K562 (cell line): ENCODE data around the gene PLEKHF1. TPM values are rescaled to one million over a fixed set of nuclear protein-coding genes. Genes with fewer than 3 reads are reported as not detected.
"Not testable (repeated sequence)": the region's sequence is repeated elsewhere in the genome, so short reads cannot be mapped to it uniquely, and the experiment has no call there.

ENCODE experiments used
- ATAC-seq: fragments of 200-7000 bp; cut with Tn5 transposase; 3 replicates; pipeline ENCODE4 v1.9.1; 2020; ENCODE audit warnings: moderate library complexity
- BruUV-seq: library from RNA; stranded (reverse); fragments of 400-500 nt; replicated peaks from 2 replicates; lab custom pipeline; 2021; lab: Mats Ljungman, UMichigan
- CTCF ChIA-PET: fragments of 300-600 bp; formaldehyde crosslinking; extraction: SDS; loops from one replicate; lab custom pipeline; 2021; ENCODE audit warnings: low intra/inter-chr PET ratio; lab: Yijun Ruan, JAX
- POLR2A ChIA-PET: fragments of 300-600, 350-650 bp; sonication (Branson Sonifier 250); formaldehyde crosslinking; extraction: SDS; loops from one replicate; lab custom pipeline; 2021; ENCODE audit warnings: antibody characterized with exemption, inconsistent platforms; lab: Yijun Ruan, JAX
- DNase-seq, 4 experiments: peaks; one replicate each; pipeline versions ENCODE4 v3.0.0 to v3.0.0-alpha.2; 2011 to 2018; ENCODE audit warnings: low spot score in 3 of 4, mixed read lengths in 3 of 4; ENCODE audit errors: extremely low read depth in 1 of 4
- FAIRE-seq: peaks from 2 replicates; lab custom pipeline; 2011; peaks lifted over from hg19 to GRCh38; lab: Jason Lieb, UNC
- H2AFZ ChIP-seq: 2 replicates; pipeline ENCODE4 v1.6.0; 2011; ENCODE audit warnings: low read depth, low read length, control low read depth, inconsistent platforms
- H3K27ac ChIP-seq: fragments of 200-600 bp; 3 replicates; pipeline ENCODE4 v1.8.0; 2011; ENCODE audit warnings: low read depth, mild to moderate bottlenecking, control low read depth, inconsistent platforms, low read length, moderate library complexity, mixed read lengths; ENCODE audit errors: extremely low read depth
- H3K27me3 ChIP-seq, 2 experiments: fragments of 300-600 bp in 1 of 2; 2 replicates in 1 of 2; 3 replicates in 1 of 2; pipeline versions ENCODE4 v1.6.0 to v1.8.0; 2011; ENCODE audit warnings: inconsistent platforms in 2 of 2, low read length in 2 of 2, mild to moderate bottlenecking in 1 of 2, mixed read lengths in 1 of 2, moderate library complexity in 1 of 2; ENCODE audit not compliant: control insufficient read depth in 2 of 2, insufficient read depth in 2 of 2
- H3K36me3 ChIP-seq: fragments of 300-600 bp; 3 replicates; pipeline ENCODE4 v1.8.0; 2011; ENCODE audit warnings: mild to moderate bottlenecking, low read length, inconsistent platforms; ENCODE audit not compliant: control insufficient read depth, insufficient read depth
- H3K4me1 ChIP-seq, 2 experiments: fragments of 200-600 bp in 1 of 2; replicated peaks in 1 of 2; 2 replicates in 1 of 2; 3 replicates in 1 of 2; pipeline versions ENCODE4 v1.5.1 to v1.8.0; 2011; ENCODE audit warnings: inconsistent platforms in 2 of 2, low read length in 2 of 2, mild to moderate bottlenecking in 1 of 2, mixed read lengths in 1 of 2, moderate library complexity in 1 of 2; ENCODE audit not compliant: control insufficient read depth in 2 of 2, insufficient read depth in 2 of 2
- H3K4me2 ChIP-seq: 2 replicates; pipeline ENCODE4 v1.6.1; 2011; ENCODE audit warnings: low read length, control low read depth, inconsistent platforms, mixed read lengths; ENCODE audit not compliant: insufficient read depth
- H3K4me3 ChIP-seq: fragments of 200-600 bp; sonication (generic), shearing (Covaris generic); 2 replicates; pipeline ENCODE4 v1.5.1; 2016; ENCODE audit warnings: control low read depth, inconsistent platforms
- H3K79me2 ChIP-seq: fragments of 200-600 bp; 3 replicates; pipeline ENCODE4 v1.8.0; 2011; ENCODE audit warnings: low read length, inconsistent platforms; ENCODE audit not compliant: control insufficient read depth, insufficient read depth
- H3K9ac ChIP-seq, 2 experiments: 2 replicates each; pipeline versions ENCODE4 v1.6.0 to v1.6.1; 2011; ENCODE audit warnings: low read depth in 2 of 2, low read length in 2 of 2, control low read depth in 1 of 2, inconsistent platforms in 1 of 2, mild to moderate bottlenecking in 1 of 2, mixed read lengths in 1 of 2; ENCODE audit not compliant: insufficient read depth in 1 of 2
- H3K9me1 ChIP-seq: one replicate; pipeline ENCODE4 v1.6.0; 2011; ENCODE audit warnings: inconsistent platforms, mild to moderate bottlenecking, low read length, moderate library complexity; ENCODE audit not compliant: control insufficient read depth, insufficient read depth
- H3K9me3 ChIP-seq: replicated peaks from 2 replicates; pipeline ENCODE4 v1.5.1; 2011; ENCODE audit warnings: low read depth, low read length, inconsistent platforms; ENCODE audit not compliant: control insufficient read depth, insufficient read depth
- H4K20me1 ChIP-seq: replicated peaks from 2 replicates; pipeline ENCODE4 v1.6.1; 2011; ENCODE audit warnings: low read length, inconsistent platforms, mixed read lengths; ENCODE audit not compliant: control insufficient read depth, insufficient read depth
- ADNP ChIP-seq: fragments of 200-800 bp; sonication (Bioruptor generic); IDR thresholded peaks from 2 replicates; pipeline ENCODE4 v1.6.1; 2016; ENCODE audit warnings: missing genetic modification characterization, missing compliant biosample characterization
- ARID1B ChIP-seq: fragments of 450-650 bp; IDR thresholded peaks from 2 replicates; pipeline ENCODE4 v1.6.1; 2016; ENCODE audit warnings: antibody characterized with exemption, mild to moderate bottlenecking, inconsistent platforms
- CEBPB ChIP-seq: fragments of 450-650 bp; IDR thresholded peaks from 2 replicates; pipeline ENCODE4 v1.6.1; 2016; ENCODE audit warnings: missing genetic modification characterization, missing compliant biosample characterization
- CEBPG ChIP-seq, 3 experiments: fragments of 200-800 bp in 1 of 3; sonication (Bioruptor generic) in 1 of 3; sonication (generic) in 1 of 3; formaldehyde crosslinking in 1 of 3; IDR thresholded peaks in 2 of 3; conservative IDR thresholded peaks in 1 of 3; 2 replicates each; pipeline versions ENCODE4 v1.6.1 to v1.8.0; 2016 to 2022; ENCODE audit warnings: missing compliant biosample characterization in 2 of 3, missing genetic modification characterization in 2 of 3, mild to moderate bottlenecking in 1 of 3, missing genetic modification reagents in 1 of 3
- CREM ChIP-seq: IDR thresholded peaks from 2 replicates; pipeline ENCODE4 v1.6.1; 2014; ENCODE audit warnings: antibody characterized with exemption, low read depth
- CTBP1 ChIP-seq: fragments of 450-650 bp; IDR thresholded peaks from 2 replicates; pipeline ENCODE4 v1.6.1; 2016; ENCODE audit warnings: borderline replicate concordance
- CXXC5 ChIP-seq: fragments of 250-450 bp; sonication (Bioruptor Pico); IDR thresholded peaks from 2 replicates; pipeline ENCODE4 v1.8.0; 2022; ENCODE audit warnings: inconsistent platforms, mild to moderate bottlenecking, moderate library complexity
- KLF1 ChIP-seq: fragments of 450-650 bp; IDR thresholded peaks from 2 replicates; pipeline ENCODE4 v1.6.1; 2016; ENCODE audit warnings: missing genetic modification characterization, missing compliant biosample characterization
- POLR3A ChIP-seq: IDR thresholded peaks from 2 replicates; pipeline ENCODE4 v1.6.1; 2011; ENCODE audit warnings: borderline replicate concordance, mild to moderate bottlenecking, moderate library complexity; ENCODE audit not compliant: insufficient read length, insufficient read depth; ENCODE audit errors: extremely low read depth
- SMARCA4 ChIP-seq: fragments of 450-650 bp; IDR thresholded peaks from 2 replicates; pipeline ENCODE4 v1.6.1; 2016
- SOX6 ChIP-seq: fragments of 450-650 bp; IDR thresholded peaks from 2 replicates; pipeline ENCODE4 v1.6.1; 2014; ENCODE audit warnings: mild to moderate bottlenecking
- TBP ChIP-seq: optimal IDR thresholded peaks from 2 replicates; pipeline ENCODE3; 2011; ENCODE audit warnings: low read depth, low read length, improper control_type of control experiment
- ZNF12 ChIP-seq: sonication (generic); formaldehyde crosslinking; IDR thresholded peaks from 2 replicates; pipeline ENCODE4 v1.4.0; 2020; ENCODE audit warnings: mild to moderate bottlenecking, missing genetic modification reagents
- WGBS: fragments of 100-300 bp; shearing (Covaris generic); methylation state at CpG from one replicate; pipeline ENCODE4 v1.1.6; 2016; ENCODE audit warnings: low coverage, mixed read lengths; ENCODE audit not compliant: insufficient coverage; ENCODE audit errors: missing lambda C conversion rate; 5-methylcytosine and 5-hydroxymethylcytosine counted together
- in situ Hi-C: fragments of 300-500 bp; cut with MboI; formaldehyde crosslinking; loops from 4 replicates; pipeline ENCODE4 v1.15.0; 2018; ENCODE audit warnings: inconsistent platforms, mixed read lengths
- intact Hi-C: fragments of 100-400 bp; cut with micrococcal nuclease; formaldehyde crosslinking; loops from 2 replicates; pipeline ENCODE4 v1.14.2; 2022
- polyA plus RNA-seq, 8 experiments: library from polyadenylated mRNA; depleted of rRNA in 4 of 8; stranded (reverse) in 5 of 8; unstranded in 3 of 8; fragments of >200 nt; fragmentation: Nextera tagmentation in 2 of 8; fragmentation: Illumina TruSeq in 1 of 8; extraction: Ambion mirVana in 2 of 8; extraction: Trizol in 1 of 8; gene quantifications; 2 replicates each; pipeline versions ENCODE4 v1.2.1 to v1.2.3, GENCODE V29; 2011 to 2014; ENCODE audit warnings: inconsistent platforms in 1 of 8, missing spikeins in 1 of 8
- total RNA-seq, 7 experiments: library from RNA; depleted of rRNA in 6 of 7; stranded (reverse); fragments of >200 nt in 6 of 7; fragmentation: Illumina TruSeq in 2 of 7; extraction: Trizol in 2 of 7; gene quantifications; 2 replicates each; pipeline versions ENCODE4 v1.2.1 to v1.2.3, GENCODE V29; 2011 to 2021; ENCODE audit warnings: low replicate concordance in 1 of 7

Gene PLEKHF1
- total and polyA plus RNA-seq, 9 of the 15 experiments (the other 6 are each of a cell fraction or from before 2014, with no cell fraction given): 0.07 to 13.4 (median 3.9) TPM; not detected in 1

DNA sequence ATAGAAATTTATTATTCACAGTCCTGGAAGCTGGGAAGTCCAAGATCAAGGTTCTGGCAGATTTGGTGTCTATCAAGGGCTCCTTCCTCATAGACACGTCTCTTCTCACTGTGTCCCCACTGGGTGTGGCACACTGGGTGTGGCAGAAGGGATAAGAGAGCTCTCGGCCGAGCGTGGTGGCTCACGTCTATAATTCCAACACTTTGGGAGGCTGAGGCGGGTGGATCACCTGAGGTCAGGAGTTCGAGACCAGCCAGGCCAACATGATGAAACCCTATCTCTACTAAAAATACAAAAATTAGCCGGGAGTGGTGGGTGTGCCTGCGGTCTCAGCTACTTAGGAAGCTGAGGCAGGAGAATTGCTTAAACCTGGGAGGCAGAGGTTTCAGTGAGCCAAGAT lies 38.4 kb upstream of the PLEKHF1 start:
- H3K9me3 ChIP-seq; H3K4me3 ChIP-seq; H4K20me1 ChIP-seq; in situ Hi-C loops; CTCF ChIA-PET; H3K4me2 ChIP-seq; H3K27ac ChIP-seq; TF ChIP-seq CEBPG (CRISPR knock-in tag; IDR thresholded peaks at IDR 0.05): not testable (repeated sequence)
- H3K4me1 ChIP-seq: peaks cover 22 to 31% of the 10 kb centered on the region in 2 experiments
- FAIRE-seq: peak; percentile 68
- WGBS: 7% methylated on average over 9 of the region's 9 CpGs
- ATAC-seq: peak; percentile 54
- DNase-seq: peak in 2 of 4 experiments; percentile 34 to 64
- POLR2A ChIA-PET: interaction anchor here (1.1 to 1.6 kb wide), 3 partner anchors 9 to 46 kb away, joined by 3 to 9 read pairs (median 5); partner anchors contain the start of gene POP4
- peak; percentile 37 for TF ChIP-seq POLR3A
- peak; percentile 66 for TF ChIP-seq ADNP (tag)
- TF ChIP-seq CTBP1: peak; percentile 78; the same call in 1 of the 2 replicates
- peak; percentile 66 for TF ChIP-seq CEBPB (tag)
- 0 out of 2 replicates have a peak, but pooled peaks have one; percentile 20 for TF ChIP-seq ARID1B
- peak; percentile 60; the same call in 1 of the 2 replicates for TF ChIP-seq KLF1 (tag)
- peak; percentile 24; the same call in 1 of the 2 replicates for TF ChIP-seq SMARCA4
- peak; percentile 87 for TF ChIP-seq ZNF12
- TF ChIP-seq CXXC5 (CRISPR knock-in tag): peak; percentile 42; the same call in 1 of the 2 replicates
- TF ChIP-seq CEBPG (tag; conservative IDR thresholded peaks at IDR 0.05 in 1 of 2, IDR thresholded peaks at IDR 0.05 in 1 of 2): peak in 1 of 2 experiments; percentile 59; a peak in 2 of 4 replicates
- TF ChIP-seq SOX6: peak; percentile 23; the same call in 1 of the 2 replicates
- TF ChIP-seq CREM: 0 out of 2 replicates have a peak, but pooled peaks have one; percentile 18
- peak; percentile 72 for TF ChIP-seq TBP
- TF ChIP-seq, all 486 proteins: peak for 13; not testable (repeated sequence) for 473
- not testable (repeated sequence) for H3K9me1 ChIP-seq, BruUV-seq, H3K36me3 ChIP-seq, H3K27me3 ChIP-seq, H3K79me2 ChIP-seq, H3K9ac ChIP-seq
- intact Hi-C loops: loop anchor here (5.0 kb wide), 2 partner anchors 35 to 65 kb away; no protein-coding TSS in a partner anchor
- peak overlapping the region; percentile 7; the same call in 1 of the 2 replicates for H2AFZ ChIP-seq
